Body of pancreas (tissue), 4 donors: ENCODE results near the gene FAM13B.

Experiments used
- POLR2A ChIP-seq, 3 donors: fragments of 450-650 bp; IDR thresholded peaks; one replicate each; pipeline ENCODE4 v1.6.1; 2016; ENCODE audit warnings: antibody characterized with exemption in 3 of 3, mild to moderate bottlenecking in 2 of 3
- TF ChIP-seq, protein P1 (sequence below), 7 experiments: fragments of 450-650 bp in 4 of 7; fragments of 200-600 bp in 3 of 7; sonication (generic) in 3 of 7; IDR thresholded peaks; one replicate each; pipeline ENCODE4 v1.5.1; 2016 to 2019; ENCODE audit warnings: antibody characterized with exemption in 7 of 7

DNA sequence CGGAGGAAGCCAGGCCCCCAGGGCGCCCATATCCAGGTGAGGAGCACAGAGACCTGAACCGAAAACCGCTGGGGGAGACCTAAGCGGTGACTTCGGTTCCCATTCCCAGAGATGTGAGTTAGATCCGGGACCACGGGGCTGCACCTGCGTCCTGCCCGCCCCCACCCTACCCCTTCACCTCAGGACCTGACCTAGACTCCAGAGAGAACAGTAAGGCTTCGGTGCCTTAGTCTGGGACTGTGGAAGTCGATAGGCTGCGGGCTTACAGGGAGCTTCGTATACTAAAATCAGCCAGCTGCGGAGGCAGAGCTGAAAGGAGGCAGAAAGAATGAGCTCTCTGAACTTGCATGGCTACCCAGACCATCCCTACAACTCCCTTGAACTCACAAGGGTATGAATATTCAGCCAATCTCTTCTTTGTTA is 518 bp upstream of the FAM13B start:
- no peak for TF ChIP-seq POLR2A (IDR thresholded peaks at IDR 0.05)
- TF ChIP-seq, protein P1, sequence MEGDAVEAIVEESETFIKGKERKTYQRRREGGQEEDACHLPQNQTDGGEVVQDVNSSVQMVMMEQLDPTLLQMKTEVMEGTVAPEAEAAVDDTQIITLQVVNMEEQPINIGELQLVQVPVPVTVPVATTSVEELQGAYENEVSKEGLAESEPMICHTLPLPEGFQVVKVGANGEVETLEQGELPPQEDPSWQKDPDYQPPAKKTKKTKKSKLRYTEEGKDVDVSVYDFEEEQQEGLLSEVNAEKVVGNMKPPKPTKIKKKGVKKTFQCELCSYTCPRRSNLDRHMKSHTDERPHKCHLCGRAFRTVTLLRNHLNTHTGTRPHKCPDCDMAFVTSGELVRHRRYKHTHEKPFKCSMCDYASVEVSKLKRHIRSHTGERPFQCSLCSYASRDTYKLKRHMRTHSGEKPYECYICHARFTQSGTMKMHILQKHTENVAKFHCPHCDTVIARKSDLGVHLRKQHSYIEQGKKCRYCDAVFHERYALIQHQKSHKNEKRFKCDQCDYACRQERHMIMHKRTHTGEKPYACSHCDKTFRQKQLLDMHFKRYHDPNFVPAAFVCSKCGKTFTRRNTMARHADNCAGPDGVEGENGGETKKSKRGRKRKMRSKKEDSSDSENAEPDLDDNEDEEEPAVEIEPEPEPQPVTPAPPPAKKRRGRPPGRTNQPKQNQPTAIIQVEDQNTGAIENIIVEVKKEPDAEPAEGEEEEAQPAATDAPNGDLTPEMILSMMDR (IDR thresholded peaks at IDR 0.05), result no peak
